ENCODE data around the gene VWF.

VWF gene

DNA sequence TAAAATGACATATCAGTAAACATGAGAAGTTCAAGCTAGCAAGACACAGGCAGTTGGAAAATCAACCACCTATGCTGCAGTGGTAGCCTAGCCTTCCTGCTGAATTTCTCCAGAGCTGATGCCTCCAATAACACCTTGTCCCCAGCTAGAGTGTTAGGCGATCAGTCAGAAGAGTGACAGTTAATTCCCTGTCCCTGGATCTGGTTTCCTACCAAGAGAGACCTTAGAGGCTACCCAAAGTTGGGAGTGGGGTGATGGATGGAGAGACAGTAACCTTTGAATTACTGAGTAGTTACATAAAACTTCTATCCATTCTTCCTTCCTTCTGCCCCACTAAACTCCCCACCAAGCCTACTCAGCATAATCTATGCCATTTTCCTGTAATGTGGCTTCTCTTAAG is 177.5 kb downstream of the VWF start:
- no peak for DNase-seq (ENCODE audit: low spot score)

DNA sequence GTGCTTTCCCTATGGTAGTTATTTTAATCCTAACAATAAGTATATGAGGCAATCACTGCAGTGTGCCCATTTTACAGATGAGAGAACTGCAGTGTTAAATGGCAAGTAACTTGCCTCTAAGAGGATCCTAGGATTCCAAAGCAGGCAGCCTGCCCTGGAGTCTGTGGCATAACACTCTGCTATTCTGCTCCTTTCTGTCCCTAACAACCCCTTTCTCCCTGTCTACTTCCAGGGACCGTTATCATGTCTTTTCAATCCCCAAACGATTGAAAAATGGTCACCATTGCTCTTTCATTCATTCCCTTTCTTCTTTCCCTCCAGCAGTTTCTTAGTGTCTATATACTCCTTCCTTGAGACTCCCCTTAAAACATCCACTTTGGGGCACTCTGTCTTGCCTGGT is 178.1 kb downstream of the VWF start:
- no peak for DNase-seq (ENCODE audit: low spot score)

DNA sequence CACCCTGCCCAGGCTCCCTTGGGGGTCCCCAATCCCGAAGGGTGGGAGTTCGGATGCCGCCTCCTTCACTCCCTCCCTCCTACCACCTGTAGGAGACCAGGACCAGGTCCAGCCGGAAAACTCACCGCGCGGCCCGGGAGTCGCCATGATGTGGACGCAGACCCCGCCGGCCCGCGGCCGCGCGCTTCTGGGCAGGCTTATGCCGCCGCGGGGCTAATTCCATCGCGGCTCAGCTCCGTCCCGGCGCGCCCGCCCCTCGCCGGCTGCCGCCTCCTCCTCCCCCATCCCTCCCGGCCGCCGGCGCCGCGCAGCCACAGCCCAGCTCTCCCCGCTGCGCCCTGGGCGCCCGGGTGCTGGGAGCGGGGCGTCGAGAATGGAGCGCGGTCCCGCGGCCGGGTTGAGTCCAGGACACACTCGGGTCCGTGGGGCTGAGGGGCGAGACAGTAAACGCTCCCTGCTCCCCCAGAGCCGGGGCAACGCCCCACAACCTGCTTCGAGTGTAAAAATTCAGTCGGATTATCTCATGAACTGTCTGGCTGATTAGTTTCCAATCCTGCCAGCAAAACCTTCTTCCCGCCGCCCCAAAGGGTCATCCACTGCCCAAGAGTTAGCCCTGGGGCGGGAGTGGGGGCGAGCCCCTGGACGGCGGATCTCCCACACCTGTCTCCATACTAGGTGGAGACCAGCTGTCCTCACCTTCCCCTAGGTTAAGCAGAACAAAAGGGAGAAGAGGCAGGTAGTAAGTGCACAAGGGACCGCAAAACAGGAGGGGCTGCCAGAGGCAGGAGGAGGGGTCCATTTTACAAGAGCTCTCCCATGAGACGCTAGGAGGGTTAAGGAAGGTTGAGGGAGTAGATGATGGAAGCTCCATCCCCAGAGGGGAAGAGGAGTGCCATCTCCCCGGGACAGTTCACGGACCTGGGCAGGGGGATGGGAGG is 179.1 kb downstream of the VWF start, which contains the start of gene ANO2:
Gene ANO2, minus strand, starts transcription at position 189 of the 938 bp plus-strand sequence. Its CDS starts 42 bp downstream, at position 147.
- no peak for DNase-seq (ENCODE audit: low spot score)

DNA sequence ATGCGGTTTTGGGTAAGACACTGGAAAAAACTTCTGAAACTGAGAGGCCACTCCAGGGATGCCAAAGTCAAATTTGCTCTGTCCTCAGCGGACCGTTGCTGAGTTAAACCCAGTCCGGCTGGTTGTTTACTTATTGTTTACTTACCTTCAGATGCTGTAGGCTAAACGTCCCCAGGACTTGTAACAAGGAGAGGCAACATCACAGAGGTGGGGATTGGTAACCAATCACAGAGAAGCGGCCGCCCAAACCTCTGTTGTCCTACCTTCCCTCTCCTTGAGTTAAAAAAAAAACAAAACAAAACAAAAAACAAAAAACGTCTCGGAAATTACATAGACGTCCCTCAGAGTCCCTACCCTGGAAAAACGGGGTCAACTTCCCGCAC is 179.8 kb downstream of the VWF start:
- no peak for DNase-seq (ENCODE audit: low spot score)

DNA sequence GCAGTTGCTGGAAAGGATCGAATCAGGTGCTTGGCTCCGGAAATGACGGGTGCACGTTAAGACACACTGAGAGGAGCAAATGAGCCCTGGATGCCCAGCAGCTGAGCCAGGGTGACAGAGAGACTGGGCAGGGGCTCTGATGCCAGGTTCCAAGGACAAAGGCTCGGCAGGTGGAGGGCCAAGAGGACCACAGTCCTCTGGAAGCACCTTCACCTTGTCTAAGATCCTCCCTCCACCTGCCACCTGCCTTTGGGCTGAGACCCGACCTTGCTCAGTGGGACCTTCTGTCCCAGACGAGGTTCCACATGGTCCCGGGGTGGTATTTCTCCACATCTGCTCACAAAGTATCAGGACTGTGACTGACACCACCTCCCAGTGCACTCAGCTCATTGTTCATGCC is 180.4 kb downstream of the VWF start:
- no peak for DNase-seq (ENCODE audit: low spot score)

DNA sequence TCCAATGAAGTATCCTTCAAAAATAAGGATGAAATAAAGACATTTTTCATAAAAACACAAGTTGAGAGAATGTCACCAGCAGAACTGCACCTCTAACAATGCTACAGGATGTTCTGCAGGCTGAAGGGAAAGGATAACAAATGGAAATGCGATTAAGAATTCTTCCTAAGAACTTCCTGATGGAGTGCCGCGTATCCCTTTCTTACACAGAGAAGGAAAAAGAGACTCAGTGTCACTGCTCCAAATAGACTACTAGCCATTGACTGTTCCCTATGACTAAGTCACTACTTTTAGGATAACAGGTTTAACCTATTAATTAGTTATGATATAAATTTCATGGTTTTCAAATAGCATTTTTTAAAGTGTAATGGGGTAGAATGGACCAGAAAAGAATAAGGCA is 182.6 kb downstream of the VWF start:
- no peak for DNase-seq (ENCODE audit: low spot score)

DNA sequence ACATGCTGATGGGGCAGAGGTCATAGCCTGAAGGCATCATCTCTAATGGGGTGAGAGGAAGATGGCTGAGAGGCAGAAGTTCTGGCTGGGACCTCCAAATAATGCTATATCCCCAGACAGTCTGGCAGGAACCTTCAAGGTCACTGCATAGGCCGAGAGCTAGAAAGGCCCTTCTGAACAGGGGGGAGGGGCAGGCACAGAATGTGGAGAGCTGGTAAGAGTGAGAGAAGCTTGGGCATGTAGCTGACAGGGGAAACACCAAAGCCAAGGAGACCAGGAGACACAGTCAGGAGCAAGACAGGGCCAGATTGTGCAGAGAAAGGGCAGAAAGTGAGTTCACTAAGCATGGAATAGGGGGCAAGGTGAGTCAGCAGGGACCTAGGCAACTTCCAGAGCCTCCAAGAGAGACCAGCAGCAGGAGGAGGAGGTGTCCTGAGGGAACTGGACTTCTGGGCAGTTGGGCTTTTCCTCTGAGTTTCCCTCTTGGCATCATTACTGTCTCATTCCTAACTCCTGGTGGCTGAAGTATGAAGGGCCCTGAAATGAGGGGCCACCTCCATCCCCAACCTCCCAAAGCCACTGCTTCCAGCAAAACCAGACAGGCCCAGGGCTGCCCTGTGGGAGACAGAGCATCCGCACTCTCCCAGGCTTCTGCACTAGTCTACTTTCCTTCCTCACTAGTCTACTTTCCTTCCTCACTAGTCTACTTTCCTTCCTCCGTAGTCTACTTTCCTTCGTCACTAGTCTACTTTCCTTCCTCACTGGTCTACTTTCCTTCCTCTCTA is 196.5 kb downstream of the VWF start:
- DNase-seq (ENCODE audit: low spot score), result no peak

DNA sequence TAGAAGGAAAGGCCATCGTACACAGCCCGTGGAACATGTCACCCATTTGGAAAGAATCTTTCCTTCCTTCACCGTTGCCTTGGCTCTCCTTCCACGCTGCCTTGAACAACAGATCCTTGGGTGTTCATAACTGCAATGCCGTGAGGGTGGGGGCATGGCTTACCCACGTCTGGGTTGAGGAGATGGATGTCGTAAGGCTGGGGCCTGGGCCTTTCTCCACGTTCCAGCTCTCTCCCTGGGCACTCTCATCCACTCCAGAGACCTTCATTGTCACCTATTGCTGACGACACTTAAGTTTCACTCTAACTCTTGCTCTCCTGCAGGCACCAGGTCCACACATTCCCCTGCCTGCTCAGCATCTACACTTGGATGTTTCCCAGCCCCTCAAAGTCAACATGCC is 198.8 kb downstream of the VWF start:
- DNase-seq (ENCODE audit: low spot score), result no peak

DNA sequence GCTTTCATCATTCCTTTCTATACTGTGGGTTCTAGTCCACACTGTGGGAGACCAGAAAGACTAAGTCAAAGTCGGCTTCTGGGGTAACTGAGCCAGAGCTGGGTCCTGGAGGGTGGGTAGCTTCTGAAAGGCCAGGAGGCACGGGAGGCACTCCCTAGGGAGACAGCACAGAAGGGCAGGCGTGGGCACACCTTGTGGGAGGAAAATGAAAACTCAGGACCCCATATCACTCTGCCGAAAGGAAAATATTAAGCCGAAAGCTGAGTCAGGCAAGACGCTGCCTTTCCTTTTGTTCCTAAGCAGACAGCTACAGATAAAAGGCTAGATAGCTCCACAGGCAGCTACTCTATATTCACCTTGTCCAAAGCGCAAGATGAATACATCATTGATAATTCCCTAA is 200.1 kb downstream of the VWF start:
- DNase-seq (ENCODE audit: low spot score), result no peak

DNA sequence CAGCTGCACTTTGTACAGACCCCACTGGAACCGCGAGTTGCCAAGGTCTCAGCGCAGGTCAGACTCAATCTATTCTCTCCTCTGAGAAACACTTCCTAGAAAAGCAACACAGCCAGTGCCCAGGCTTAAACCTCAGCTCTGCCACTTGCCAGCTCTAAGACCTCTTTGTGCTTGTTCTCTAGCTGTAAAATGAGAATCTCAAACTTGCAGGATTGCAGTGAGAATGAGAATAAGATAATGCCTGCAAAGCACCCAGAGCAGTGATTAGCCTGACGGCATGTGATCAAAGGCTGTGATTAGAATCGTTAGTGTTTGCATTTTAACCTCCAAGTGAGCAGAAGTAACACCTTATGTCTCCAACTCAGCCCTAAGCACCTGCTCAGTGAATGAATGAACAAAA is 200.7 kb downstream of the VWF start:
- no peak for DNase-seq (ENCODE audit: low spot score)

DNA sequence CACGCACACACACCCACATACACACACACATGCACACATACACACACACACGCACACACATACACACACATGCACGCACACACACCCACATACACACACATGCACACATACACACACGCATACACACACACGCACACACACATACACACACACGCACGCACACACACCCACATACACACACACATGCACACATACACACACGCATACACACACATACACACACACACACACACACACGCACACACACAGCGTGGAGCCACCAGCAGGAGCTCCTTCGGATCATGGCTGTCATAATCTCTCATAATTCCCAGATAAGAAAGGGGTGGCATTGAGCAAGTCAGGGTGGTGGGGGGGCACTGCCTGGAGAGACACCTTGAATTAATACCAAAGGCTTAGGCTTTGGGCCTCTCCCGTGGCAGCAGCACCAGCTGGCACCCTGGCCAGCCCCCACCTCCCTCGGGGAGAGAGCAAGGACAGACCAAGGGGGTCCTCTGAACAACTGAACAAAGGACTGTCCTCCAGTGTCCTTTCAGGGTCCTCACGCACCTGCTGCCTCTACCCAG is 201.3 kb downstream of the VWF start:
- no peak for DNase-seq (ENCODE audit: low spot score)

DNA sequence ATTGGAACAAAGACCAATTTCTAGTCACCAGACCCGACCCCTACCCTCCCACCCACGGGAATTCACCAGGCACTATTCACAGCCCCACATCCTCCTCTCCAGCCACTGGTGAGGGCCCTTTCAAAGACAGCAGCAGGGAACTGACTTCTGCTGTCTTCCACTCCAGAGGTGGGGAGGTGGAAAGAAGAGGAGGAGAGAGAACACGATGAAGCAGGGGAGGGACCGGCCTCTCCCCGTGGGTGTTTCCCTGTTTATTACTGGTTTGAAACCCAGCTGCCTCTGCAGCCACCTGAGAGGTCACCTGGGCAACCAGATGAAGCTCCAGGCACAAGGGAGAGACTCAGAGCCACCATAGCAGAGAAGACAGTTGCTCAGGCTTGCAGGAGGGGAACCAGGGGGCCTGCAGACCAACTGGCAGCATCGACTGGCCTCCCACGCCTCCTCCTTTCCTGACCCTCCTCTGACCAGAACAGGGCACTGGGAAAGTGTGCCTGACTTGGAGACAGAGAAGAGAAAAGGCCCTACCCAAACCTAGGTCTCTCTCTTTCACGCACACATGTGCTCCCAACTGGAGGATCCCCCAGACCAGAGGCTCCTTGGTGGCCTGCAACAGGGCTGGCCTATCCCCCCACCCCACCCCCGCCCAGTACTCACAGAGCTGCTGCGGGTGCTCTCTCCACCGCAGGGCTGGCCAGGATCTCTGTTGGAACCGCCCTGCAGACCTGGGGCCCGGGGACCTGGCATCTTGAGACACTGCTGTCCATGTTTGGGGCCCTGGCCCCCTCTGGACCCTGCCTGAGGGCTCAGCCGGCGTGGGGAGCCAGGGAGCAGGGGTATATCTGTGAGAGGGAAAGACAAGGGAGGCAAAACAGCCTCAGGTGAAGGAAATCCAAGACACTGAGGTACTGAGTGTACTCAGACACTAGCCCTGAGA is 202.2 kb downstream of the VWF start:
- no peak for DNase-seq (ENCODE audit: low spot score)

DNA sequence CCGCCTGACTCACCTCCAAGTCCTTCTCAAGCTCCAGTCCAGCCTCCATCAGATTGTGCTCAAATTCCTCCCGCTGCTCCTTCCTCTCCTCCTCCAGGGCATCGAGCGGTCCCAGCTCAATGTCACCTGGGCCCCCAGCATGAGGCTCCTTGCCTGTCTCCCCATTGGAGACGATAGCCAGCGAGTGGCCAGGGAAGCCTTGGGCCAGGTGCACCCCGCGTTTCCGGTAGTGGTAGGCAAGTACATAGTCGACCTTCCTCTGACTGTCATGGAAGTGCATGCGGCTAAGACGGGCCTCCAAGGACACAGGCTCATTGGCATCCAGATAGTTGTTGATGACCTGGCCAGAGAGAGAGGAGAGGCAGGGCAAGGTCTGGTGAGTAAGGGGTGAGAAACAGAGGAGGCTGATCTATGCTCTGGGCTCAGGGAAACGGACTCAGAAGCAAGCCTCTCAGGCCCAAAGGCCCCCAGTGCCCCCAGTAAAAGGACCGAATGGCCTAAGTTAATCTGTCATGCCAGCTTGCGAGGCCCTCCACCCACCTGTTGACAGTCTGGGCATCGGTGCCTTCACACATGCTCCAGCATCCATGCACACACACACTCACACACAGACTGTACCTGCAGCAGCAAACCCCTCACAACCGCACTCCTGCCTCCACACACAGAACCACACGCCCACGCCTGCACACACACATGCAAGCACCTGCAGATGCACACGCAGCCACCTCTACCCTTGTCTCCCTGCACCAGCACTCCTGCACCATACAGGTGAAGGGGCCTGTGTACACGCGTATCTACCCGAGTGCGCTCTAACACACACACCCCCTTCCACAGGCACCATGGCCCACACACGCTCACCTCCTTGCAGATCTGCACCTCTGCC is 203.2 kb downstream of the VWF start:
- no peak for DNase-seq (ENCODE audit: low spot score)

DNA sequence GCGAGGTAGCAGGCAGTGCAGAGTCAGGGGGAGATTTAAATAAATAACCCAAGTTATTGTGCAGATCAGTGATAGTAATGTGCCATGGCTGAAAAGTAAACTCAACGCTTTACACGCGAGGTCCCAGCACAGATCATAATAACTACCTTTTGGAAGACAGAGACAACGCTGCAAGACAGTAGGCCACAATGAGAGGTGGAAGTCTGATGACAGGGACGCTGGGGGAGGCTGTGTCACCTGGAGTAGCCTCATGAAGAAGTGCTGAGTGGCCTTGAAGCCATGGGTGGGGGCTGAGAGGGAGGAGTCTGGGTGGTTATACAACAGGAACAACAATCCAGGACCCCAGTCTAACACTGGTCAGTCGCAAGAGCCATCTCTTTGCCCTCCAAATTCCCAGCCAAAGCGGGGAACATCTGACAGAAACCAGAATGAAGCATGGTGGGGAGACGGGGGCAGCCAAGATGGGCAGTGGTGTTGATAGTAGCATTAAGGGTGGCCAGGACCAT is 207.6 kb downstream of the VWF start:
- DNase-seq (ENCODE audit: low spot score), result no peak

DNA sequence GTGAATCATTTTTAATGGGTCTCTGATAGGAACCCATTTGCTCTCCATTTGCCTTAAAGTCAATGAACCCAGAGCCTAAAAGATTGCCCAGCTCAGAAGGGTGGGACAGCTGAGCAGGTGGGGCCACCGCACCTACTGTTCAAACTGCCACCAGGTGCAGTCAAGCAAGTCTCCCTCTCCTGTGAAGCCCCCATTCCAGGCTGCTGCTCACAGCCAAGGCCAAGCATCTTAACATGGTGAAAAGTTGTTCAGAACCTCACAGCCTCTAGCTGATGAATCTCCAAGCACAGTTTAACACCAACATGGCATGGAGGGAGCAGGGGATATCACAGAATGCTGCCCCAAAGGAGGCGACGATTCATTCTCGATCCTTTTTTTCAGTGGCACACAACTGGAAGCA is 209.0 kb downstream of the VWF start:
- no peak for DNase-seq (ENCODE audit: low spot score)

DNA sequence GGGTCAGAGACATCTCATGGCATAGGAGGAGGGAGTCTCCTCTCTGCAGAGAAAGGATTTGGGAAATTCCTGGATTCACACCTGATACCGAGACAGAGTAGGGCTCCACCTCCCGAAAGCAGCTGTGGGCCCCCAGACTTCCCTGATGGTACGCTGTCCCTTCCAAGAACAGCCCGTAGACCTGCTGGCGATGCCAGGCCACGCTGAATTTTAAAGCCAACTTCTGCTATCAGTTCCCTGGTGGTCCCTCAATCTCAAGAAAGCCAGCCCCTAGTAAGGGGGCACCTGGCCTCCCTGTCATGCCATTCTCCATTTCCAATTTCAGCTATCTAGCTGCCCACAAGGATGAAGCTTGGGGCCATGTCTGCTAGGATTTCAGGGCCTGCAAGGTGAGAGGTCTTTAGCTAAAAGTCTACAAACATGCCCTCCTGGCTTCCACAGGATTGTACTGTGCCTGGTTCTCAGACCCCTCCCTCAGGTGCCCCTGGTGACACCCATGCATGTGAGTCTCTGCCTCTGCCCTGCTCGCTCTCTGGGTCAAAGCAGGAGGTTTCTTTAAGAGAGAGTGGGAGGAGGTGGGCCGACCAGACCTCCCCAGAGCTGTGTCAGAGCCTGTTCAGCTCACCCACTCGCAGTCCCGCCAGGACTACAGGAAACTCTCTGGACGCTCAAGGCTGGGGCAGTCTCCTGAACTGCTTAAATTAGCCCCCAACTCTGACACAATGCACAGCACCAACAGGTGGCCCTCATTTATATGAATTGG is 209.9 kb downstream of the VWF start:
- DNase-seq (ENCODE audit: low spot score), result no peak

DNA sequence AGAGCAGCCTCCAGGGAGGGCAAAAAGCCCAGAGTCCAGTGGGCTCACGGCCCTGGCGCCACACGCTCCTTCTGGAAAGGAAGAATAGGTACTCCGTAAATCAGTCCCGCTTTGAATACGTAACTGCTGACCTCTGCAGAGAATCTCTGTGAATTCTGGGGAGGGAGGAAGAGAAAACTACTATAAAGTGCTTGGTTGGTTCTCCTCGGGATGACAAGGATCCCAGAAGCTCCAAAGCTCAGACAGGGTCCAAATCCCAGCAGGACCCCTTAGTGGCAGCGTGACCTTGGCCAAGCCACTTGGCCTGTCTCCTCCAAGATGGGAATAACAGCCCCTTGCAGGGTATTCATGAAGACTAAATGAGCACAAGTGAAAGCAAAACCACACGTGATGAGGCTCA is 211.1 kb downstream of the VWF start:
- DNase-seq (ENCODE audit: low spot score), result no peak

DNA sequence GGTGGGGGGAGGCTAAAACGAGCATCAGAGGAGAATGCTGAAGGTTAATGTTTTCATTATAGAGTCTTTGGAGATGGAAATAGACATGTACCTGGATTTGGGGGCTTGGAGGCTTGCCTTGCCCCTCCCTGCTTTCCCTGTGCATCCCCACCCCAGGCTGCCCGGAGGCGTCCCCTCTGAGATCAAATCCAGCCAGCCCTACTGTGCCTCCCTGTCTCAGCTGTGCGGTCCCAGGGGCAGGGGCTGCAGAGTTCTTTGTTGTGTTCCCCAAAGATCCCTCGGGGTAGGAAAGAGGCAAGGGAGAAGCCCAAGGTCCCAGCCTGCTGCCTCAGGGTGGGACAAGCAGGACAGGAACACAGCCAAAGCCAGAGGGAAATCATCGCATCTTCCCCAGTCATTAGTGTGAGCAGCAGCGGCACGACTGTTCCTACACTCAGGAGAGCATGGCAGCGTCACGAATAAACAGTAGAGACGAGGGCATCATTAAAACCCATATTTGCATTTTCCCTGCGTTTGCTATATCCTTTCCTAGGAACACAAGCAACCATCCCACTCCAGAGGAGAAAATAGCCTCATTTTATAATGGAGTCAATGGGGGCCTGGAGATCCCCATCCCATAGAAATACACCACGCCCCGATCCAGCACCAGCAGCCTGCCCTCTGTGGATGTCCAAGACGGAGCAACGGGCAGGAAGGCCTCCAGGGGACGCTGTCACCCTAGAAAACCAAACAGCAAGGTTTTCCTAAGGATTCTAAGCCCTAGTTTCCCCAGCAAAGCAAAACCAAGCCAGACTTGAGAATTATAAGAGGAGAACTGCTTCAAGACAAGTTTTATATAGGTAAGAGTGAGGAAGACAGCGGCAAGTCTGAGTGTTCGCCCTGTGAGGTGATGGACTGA is 211.8 kb downstream of the VWF start:
- DNase-seq (ENCODE audit: low spot score), result no peak

DNA sequence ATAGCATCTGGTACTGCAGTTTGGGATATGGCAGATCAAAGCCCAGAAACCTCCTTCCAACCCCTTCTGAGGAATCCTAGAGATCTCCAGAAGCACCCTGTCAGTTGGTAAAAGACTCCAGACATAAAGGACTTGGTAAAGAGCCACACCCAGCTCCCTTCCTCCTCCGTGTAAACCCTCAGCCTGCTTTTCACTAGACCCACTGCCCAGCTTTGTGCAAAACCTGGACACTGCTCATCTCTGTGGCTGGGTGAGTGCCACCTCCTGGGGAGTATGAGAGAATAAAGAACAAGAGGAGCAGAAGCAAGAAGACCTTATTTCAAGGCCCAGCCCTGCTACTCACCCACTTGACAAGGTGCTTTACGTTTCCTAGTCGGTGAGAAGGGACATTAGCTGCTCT is 212.5 kb downstream of the VWF start:
- DNase-seq (ENCODE audit: low spot score), result no peak

Data from hematopoietic multipotent progenitor cell treated with erythropoietin and hydrocortisone succinate and interleukin-3 and kit ligand, for 17 days (in vitro differentiated cells).